H1 (cell line): ENCODE results near the gene CLDN6. TPM values are rescaled to one million over a fixed set of nuclear protein-coding genes. Genes with fewer than 3 reads are reported as not detected.
A peak's percentile ranks its signal among the peaks of the same experiment; 100 is the strongest.

Experiments used
- CTBP2 ChIP-seq: IDR thresholded peaks from 2 replicates; pipeline ENCODE4 v1.7.0; 2011; ENCODE audit warnings: borderline replicate concordance, mild to moderate bottlenecking, moderate library complexity, mixed read lengths, low read length; ENCODE audit not compliant: insufficient read depth, insufficient read length
- EGR1 ChIP-seq: IDR thresholded peaks from 2 replicates; pipeline ENCODE4 v1.6.1; 2011; ENCODE audit warnings: low read depth, low read length, borderline replicate concordance
- EP300 ChIP-seq, 2 experiments: IDR thresholded peaks; 1 replicate in 1 of 2; 2 replicates in 1 of 2; pipeline ENCODE4 v1.6.1; 2011 to 2012; ENCODE audit warnings: low read depth in 2 of 2, low read length in 2 of 2, mild to moderate bottlenecking in 2 of 2, borderline replicate concordance in 1 of 2, inconsistent platforms in 1 of 2, moderate library complexity in 1 of 2
- GABPA ChIP-seq: IDR thresholded peaks from 2 replicates; pipeline ENCODE4 v1.6.1; 2011; ENCODE audit warnings: mild to moderate bottlenecking, low read length, moderate library complexity, borderline replicate concordance; ENCODE audit not compliant: insufficient read depth
- JUN ChIP-seq: IDR thresholded peaks from 2 replicates; pipeline ENCODE4 v1.6.1; 2011; ENCODE audit warnings: low read depth, mild to moderate bottlenecking, improper control_type of control experiment, low read length
- JUND ChIP-seq: IDR thresholded peaks from 2 replicates; pipeline ENCODE4 v1.6.1; 2011; ENCODE audit warnings: mild to moderate bottlenecking, improper control_type of control experiment, low read length
- POLR2A ChIP-seq, 2 experiments: IDR thresholded peaks; 1 replicate in 1 of 2; 2 replicates in 1 of 2; pipeline ENCODE4 v1.6.1; 2011; ENCODE audit warnings: low read depth in 2 of 2, low read length in 2 of 2, mild to moderate bottlenecking in 2 of 2; ENCODE audit errors: control extremely low read depth in 1 of 2
- RXRA ChIP-seq: IDR thresholded peaks from 2 replicates; pipeline ENCODE4 v1.6.1; 2011; ENCODE audit warnings: low read depth, mild to moderate bottlenecking, low read length, moderate library complexity; ENCODE audit not compliant: insufficient read depth
- SRF ChIP-seq: IDR thresholded peaks from 2 replicates; pipeline ENCODE4 v1.6.1; 2011; ENCODE audit warnings: mild to moderate bottlenecking, low read depth, low read length, moderate library complexity
- TAF7 ChIP-seq: optimal IDR thresholded peaks from 2 replicates; pipeline ENCODE3; 2011; ENCODE audit warnings: low read depth, mild to moderate bottlenecking, inconsistent platforms, low read length, moderate library complexity, borderline replicate concordance
- TCF12 ChIP-seq: IDR thresholded peaks from 2 replicates; pipeline ENCODE4 v1.6.1; 2011; ENCODE audit warnings: low read depth, mild to moderate bottlenecking, low read length
- polyA plus RNA-seq, 7 experiments: library from polyadenylated mRNA; depleted of rRNA in 3 of 7; stranded (reverse) in 5 of 7; unstranded in 2 of 7; fragments of >200 nt in 5 of 7; fragments of 200-250 nt in 2 of 7; gene quantifications; 1 replicate in 5 of 7; 2 replicates in 1 of 7; 4 replicates in 1 of 7; pipeline versions ENCODE4 v1.2.1 to v1.2.3, GENCODE V29; 2011 to 2013; ENCODE audit warnings: missing spikeins in 2 of 7, mixed read lengths in 2 of 7
- total RNA-seq: library from RNA; stranded (reverse); fragmentation: NEBNext Ultra II Directional; extraction: Animal tissue kit (Norgen Biotek cat#: 25700); gene quantifications from 2 replicates; pipeline ENCODE4 v1.2.1, GENCODE V29; 2021
- TF ChIP-seq, protein P1 (sequence below): IDR thresholded peaks from 2 replicates; pipeline ENCODE4 v1.6.1; 2011; ENCODE audit warnings: low read length, improper control_type of control experiment

Gene CLDN6
- total and polyA plus RNA-seq, 2 of the 8 experiments (the other 6 are each of a cell fraction or from before 2014, with no cell fraction given): 747 to 1,115 TPM

- TF ChIP-seq, protein P1, sequence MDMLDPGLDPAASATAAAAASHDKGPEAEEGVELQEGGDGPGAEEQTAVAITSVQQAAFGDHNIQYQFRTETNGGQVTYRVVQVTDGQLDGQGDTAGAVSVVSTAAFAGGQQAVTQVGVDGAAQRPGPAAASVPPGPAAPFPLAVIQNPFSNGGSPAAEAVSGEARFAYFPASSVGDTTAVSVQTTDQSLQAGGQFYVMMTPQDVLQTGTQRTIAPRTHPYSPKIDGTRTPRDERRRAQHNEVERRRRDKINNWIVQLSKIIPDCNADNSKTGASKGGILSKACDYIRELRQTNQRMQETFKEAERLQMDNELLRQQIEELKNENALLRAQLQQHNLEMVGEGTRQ: no peak
- no peak for TF ChIP-seq GABPA
- TF ChIP-seq JUND: peak; percentile 98
- peak; percentile 89 for TF ChIP-seq EGR1
- TF ChIP-seq TCF12: no peak
- TF ChIP-seq EP300 (IDR thresholded peaks at IDR 0.05; ENCODE audit: borderline replicate concordance in 1 of 2, low read depth in 2 of 2, low read length in 2 of 2): no peak
- TF ChIP-seq POLR2A (IDR thresholded peaks at IDR 0.05; ENCODE audit: control extremely low read depth in 1 of 2, low read depth in 2 of 2, low read length in 2 of 2): peak in 1 of 2 experiments; percentile 47; a peak in 1 of 3 replicates
- TF ChIP-seq CTBP2: no peak
- peak; percentile 78; the same call in 1 of the 2 replicates for TF ChIP-seq JUN
- peak; percentile 56 for TF ChIP-seq TAF7
- no peak for TF ChIP-seq SRF
- no peak for TF ChIP-seq RXRA
Measured at GRCh38 chr16:3022208-3022683, 4.3 kb upstream of the CLDN6 start (continued).
